Measurements from ENCODE around the gene RGS3.
A peak's percentile ranks its signal among the peaks of the same experiment; 100 is the strongest.

The RGS3 gene

GRCh38 chr9:113573046-113573958, 109.8 kb downstream of the RGS3 start:
- no peak for DNase-seq

GRCh38 chr9:113573959-113574352, 110.4 kb downstream of the RGS3 start:
- no peak for DNase-seq

- DNase-seq = no peak
Measured at GRCh38 chr9:113574441-113575262, 111.1 kb downstream of the RGS3 start.

- peak; percentile 42 for DNase-seq
Measured at GRCh38 chr9:113577525-113578261, 114.2 kb downstream of the RGS3 start.

- no peak for DNase-seq
Measured at GRCh38 chr9:113578279-113578865, 114.8 kb downstream of the RGS3 start.

GRCh38 chr9:113578882-113579282, 115.4 kb downstream of the RGS3 start:
- peak; percentile 93 for DNase-seq

- no peak for DNase-seq
Measured at GRCh38 chr9:113579283-113580040, 115.9 kb downstream of the RGS3 start.

GRCh38 chr9:113580041-113580953, 116.8 kb downstream of the RGS3 start:
- no peak for DNase-seq

- DNase-seq = no peak
Measured at GRCh38 chr9:113580954-113581311, 117.4 kb downstream of the RGS3 start.

GRCh38 chr9:113581865-113582697, 118.6 kb downstream of the RGS3 start:
- DNase-seq = peak; percentile 50

- DNase-seq = no peak
Measured at GRCh38 chr9:113582698-113583200, 119.2 kb downstream of the RGS3 start.

- no peak for DNase-seq
Measured at GRCh38 chr9:113583511-113584427, 120.2 kb downstream of the RGS3 start.

GRCh38 chr9:113584428-113585084, 121.0 kb downstream of the RGS3 start:
- no peak for DNase-seq

- DNase-seq = no peak
Measured at GRCh38 chr9:113585085-113585442, 121.5 kb downstream of the RGS3 start.

GRCh38 chr9:113585555-113585954, 122.0 kb downstream of the RGS3 start:
- DNase-seq = no peak

- peak; percentile 37 for DNase-seq
Measured at GRCh38 chr9:113587471-113588031, 124.0 kb downstream of the RGS3 start.

GRCh38 chr9:113588242-113588810, 124.8 kb downstream of the RGS3 start:
- no peak for DNase-seq
